GM12878 (cell line): ENCODE results near the gene SLC6A17.

Source experiments
- EP300 ChIP-seq, 2 experiments: fragments of 150-350 bp in 1 of 2; IDR thresholded peaks; 2 replicates each; pipeline ENCODE4 v1.6.1; 2011 to 2012; ENCODE audit warnings: low read depth in 2 of 2, low read length in 2 of 2, borderline replicate concordance in 1 of 2, improper control_type of control experiment in 1 of 2, inconsistent platforms in 1 of 2; ENCODE audit not compliant: control insufficient read depth in 1 of 2
- KAT2A ChIP-seq: conservative IDR thresholded peaks from 2 replicates; pipeline ENCODE4 v1.6.1; 2011; ENCODE audit warnings: low read depth, low read length; ENCODE audit not compliant: control insufficient read depth
- MXI1 ChIP-seq: fragments of 150-350 bp; IDR thresholded peaks from 2 replicates; pipeline ENCODE4 v1.6.1; 2011; ENCODE audit warnings: low read depth, mild to moderate bottlenecking, inconsistent platforms, low read length, improper control_type of control experiment
- NR2C2 ChIP-seq: IDR thresholded peaks from 2 replicates; pipeline ENCODE4 v1.6.1; 2011; ENCODE audit warnings: borderline replicate concordance, low read depth; ENCODE audit not compliant: control insufficient read depth, insufficient read length
- TAF1 ChIP-seq: IDR thresholded peaks from 2 replicates; pipeline ENCODE4 v1.6.1; 2011; ENCODE audit warnings: mild to moderate bottlenecking, low read depth, low read length, borderline replicate concordance

GRCh38 chr1:110250749-110251148 is 100.5 kb downstream of the SLC6A17 start:
- no peak for TF ChIP-seq TAF1
- TF ChIP-seq KAT2A, result no peak
- no peak for TF ChIP-seq EP300 (IDR thresholded peaks at IDR 0.05; ENCODE audit: borderline replicate concordance in 1 of 2, control insufficient read depth in 1 of 2, low read depth in 2 of 2, low read length in 2 of 2)
- no peak for TF ChIP-seq NR2C2
- TF ChIP-seq MXI1, result no peak
